ENCODE measurements around the gene LRRC36.

Gene LRRC36

GRCh38 chr16:67407176-67407787 lies 80.7 kb downstream of the LRRC36 start:
- Histone ChIP-seq H3K9me2 (replicated peaks; ENCODE audit: low read depth, low read length) (no peaks in the 10 kb centered on the region), H3K27me3 (ENCODE audit: insufficient read depth, low read length, poor library complexity, severe bottlenecking) (no peaks in the 10 kb centered on the region), H3K36me3 (ENCODE audit: insufficient read depth, low read length) (no peaks in the 10 kb centered on the region), H2AFZ (ENCODE audit: low read length) (no peak overlapping the region), H3F3A (ENCODE audit: low read depth) (no peaks in the 10 kb centered on the region), H3K4me3 (ENCODE audit: low read length, poor library complexity, severe bottlenecking) (no peak overlapping the region), H3K4me2 (ENCODE audit: low read depth, low read length, poor library complexity, severe bottlenecking) (no peak overlapping the region), H3K9me3 (ENCODE audit: insufficient read depth, low read depth, low read length) (no peaks in the 10 kb centered on the region), H4K20me1 (ENCODE audit: insufficient read depth, low read length, poor library complexity, severe bottlenecking) (no peaks in the 10 kb centered on the region), H3K79me2 (ENCODE audit: insufficient read depth, low read length) (no peaks in the 10 kb centered on the region), H3K9ac (ENCODE audit: low read depth, low read length, poor library complexity, severe bottlenecking) (no peak overlapping the region), H3K4me1 (ENCODE audit: insufficient read depth, low read length, poor library complexity, severe bottlenecking) (peaks cover 9% of the 10 kb centered on the region)
- no peak for TF ChIP-seq EZH2phosphoT487 (IDR thresholded peaks at IDR 0.05; ENCODE audit: borderline replicate concordance)
- TF ChIP-seq CTCF (conservative IDR thresholded peaks at IDR 0.05; ENCODE audit: low read length): no peak

- no peak overlapping the region for H3K4me2 ChIP-seq (ENCODE audit: low read depth, low read length, poor library complexity, severe bottlenecking)
- no peaks in the 10 kb centered on the region for H3K9me2 ChIP-seq (replicated peaks; ENCODE audit: low read depth, low read length)
- H3K4me1 ChIP-seq (ENCODE audit: insufficient read depth, low read length, poor library complexity, severe bottlenecking): peaks cover 9% of the 10 kb centered on the region
- H3K9me3 ChIP-seq (ENCODE audit: insufficient read depth, low read depth, low read length): no peaks in the 10 kb centered on the region
- no peaks in the 10 kb centered on the region for H3K36me3 ChIP-seq (ENCODE audit: insufficient read depth, low read length)
- no peak overlapping the region for H3K4me3 ChIP-seq (ENCODE audit: low read length, poor library complexity, severe bottlenecking)
- no peaks in the 10 kb centered on the region for H3K27me3 ChIP-seq (ENCODE audit: insufficient read depth, low read length, poor library complexity, severe bottlenecking)
- H3F3A ChIP-seq (ENCODE audit: low read depth): no peaks in the 10 kb centered on the region
- peak; percentile 21; the same call in 1 of the 2 replicates for TF ChIP-seq CTCF (conservative IDR thresholded peaks at IDR 0.05; ENCODE audit: low read length)
- TF ChIP-seq EZH2phosphoT487 (IDR thresholded peaks at IDR 0.05; ENCODE audit: borderline replicate concordance): no peak
- H2AFZ ChIP-seq (ENCODE audit: low read length): no peak overlapping the region
- H4K20me1 ChIP-seq (ENCODE audit: insufficient read depth, low read length, poor library complexity, severe bottlenecking): no peaks in the 10 kb centered on the region
- H3K9ac ChIP-seq (ENCODE audit: low read depth, low read length, poor library complexity, severe bottlenecking): no peak overlapping the region
- no peaks in the 10 kb centered on the region for H3K79me2 ChIP-seq (ENCODE audit: insufficient read depth, low read length)
Measured at GRCh38 chr16:67407788-67408452, 81.3 kb downstream of the LRRC36 start.

GRCh38 chr16:67409631-67410030 lies 83.0 kb downstream of the LRRC36 start:
- no peaks in the 10 kb centered on the region for H3F3A ChIP-seq (ENCODE audit: low read depth)
- no peak overlapping the region for H3K9ac ChIP-seq (ENCODE audit: low read depth, low read length, poor library complexity, severe bottlenecking)
- H3K4me2 ChIP-seq (ENCODE audit: low read depth, low read length, poor library complexity, severe bottlenecking): no peak overlapping the region
- H3K4me1 ChIP-seq (ENCODE audit: insufficient read depth, low read length, poor library complexity, severe bottlenecking): no peaks in the 10 kb centered on the region
- no peaks in the 10 kb centered on the region for H3K36me3 ChIP-seq (ENCODE audit: insufficient read depth, low read length)
- H3K4me3 ChIP-seq (ENCODE audit: low read length, poor library complexity, severe bottlenecking): no peak overlapping the region
- H3K9me2 ChIP-seq (replicated peaks; ENCODE audit: low read depth, low read length): no peaks in the 10 kb centered on the region
- H4K20me1 ChIP-seq (ENCODE audit: insufficient read depth, low read length, poor library complexity, severe bottlenecking): no peaks in the 10 kb centered on the region
- TF ChIP-seq CTCF (conservative IDR thresholded peaks at IDR 0.05; ENCODE audit: low read length): no peak
- no peak for TF ChIP-seq EZH2phosphoT487 (IDR thresholded peaks at IDR 0.05; ENCODE audit: borderline replicate concordance)
- H3K9me3 ChIP-seq (ENCODE audit: insufficient read depth, low read depth, low read length): no peaks in the 10 kb centered on the region
- no peaks in the 10 kb centered on the region for H3K27me3 ChIP-seq (ENCODE audit: insufficient read depth, low read length, poor library complexity, severe bottlenecking)
- H3K79me2 ChIP-seq (ENCODE audit: insufficient read depth, low read length): no peaks in the 10 kb centered on the region
- no peak overlapping the region for H2AFZ ChIP-seq (ENCODE audit: low read length)

All from Loucy (cell line).